GM18858 (cell line): ENCODE measurements around the gene FUT8.

Source experiments
- ATAC-seq: cut with Tn5 transposase; IDR thresholded peaks from one replicate; pipeline ENCODE4 v1.9.1; 2021; ENCODE audit not compliant: unreplicated experiment

Gene FUT8

GRCh38 chr14:65491274-65491673 is 78.7 kb downstream of the FUT8 start:
- no peak for ATAC-seq

DNA sequence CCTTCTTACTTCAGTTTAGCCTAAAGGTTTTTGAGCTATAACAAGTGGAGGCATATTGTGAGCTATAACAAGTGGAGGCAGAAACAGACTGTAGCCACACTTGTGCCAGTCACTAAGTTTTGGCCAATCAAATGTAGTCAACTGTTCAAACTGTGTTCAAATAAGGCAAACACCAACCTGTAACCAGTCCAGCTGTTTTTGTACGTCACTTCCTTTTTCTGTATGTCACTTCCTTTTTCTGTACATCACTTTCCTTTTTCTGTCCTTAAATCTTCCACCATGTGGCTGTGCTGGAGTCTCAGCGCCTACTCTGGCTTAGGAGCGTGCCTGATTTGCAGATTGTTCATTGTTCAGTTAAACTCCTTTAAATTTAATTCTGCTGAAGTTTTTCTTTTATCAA is 79.7 kb downstream of the FUT8 start:
- no peak for ATAC-seq

DNA sequence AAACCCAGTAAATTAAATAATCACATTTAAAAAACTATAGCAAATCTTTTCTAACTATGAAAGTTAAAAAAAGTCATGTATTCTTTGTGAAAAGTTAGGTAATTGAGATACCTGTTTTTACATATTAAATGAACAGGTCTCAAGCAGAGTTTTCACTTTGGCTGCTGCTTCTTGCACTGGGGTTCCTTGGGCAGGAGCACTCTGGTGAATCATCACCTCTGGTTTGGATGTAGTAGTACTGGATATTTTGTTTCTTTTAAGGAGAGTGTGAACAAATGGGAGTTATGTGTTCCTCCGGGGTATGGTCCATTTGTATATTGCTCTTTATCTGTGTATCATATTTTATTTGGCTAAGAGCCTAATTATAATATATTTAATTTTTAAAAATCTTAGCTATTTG is 82.7 kb downstream of the FUT8 start:
- no peak for ATAC-seq

- no peak for ATAC-seq
Measured at GRCh38 chr14:65496178-65496993, 83.9 kb downstream of the FUT8 start.

DNA sequence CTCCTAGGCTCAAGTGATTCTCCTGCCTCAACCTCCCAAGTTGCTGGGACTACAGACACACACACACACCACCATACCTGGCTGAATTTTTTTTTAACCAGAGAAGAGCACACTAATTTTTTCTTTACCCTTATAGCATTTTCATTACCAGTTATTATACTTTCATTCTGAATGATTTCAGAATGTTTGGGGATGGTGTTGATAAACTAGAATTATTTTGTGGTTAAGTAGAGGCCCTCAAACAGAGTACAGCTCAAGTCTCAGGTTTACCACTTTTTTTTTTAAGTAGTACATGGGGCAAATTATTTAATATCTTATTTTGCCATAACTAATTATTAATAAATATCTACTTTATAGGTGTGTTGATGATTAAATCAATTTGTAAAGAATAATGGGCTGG is 86.6 kb downstream of the FUT8 start:
- ATAC-seq, result no peak

DNA sequence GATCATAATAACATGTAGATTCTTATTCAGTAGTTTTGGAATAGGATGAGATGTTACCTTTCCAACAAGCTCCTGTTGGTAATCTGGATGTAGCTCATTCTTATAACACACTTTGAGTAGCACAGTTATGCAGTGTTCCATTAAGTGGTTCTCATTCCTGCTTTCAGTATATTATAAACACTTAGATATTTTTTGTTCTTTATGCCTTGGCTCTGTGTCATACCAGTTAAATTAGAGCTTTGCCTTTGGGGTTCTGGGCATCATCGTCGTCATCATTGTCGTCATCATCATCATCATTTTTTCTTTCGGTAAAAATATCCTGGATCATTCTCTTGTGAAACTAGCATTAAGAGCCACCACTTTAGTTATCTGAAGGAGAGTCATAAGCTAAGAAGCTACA is 87.5 kb downstream of the FUT8 start:
- ATAC-seq, result no peak

DNA sequence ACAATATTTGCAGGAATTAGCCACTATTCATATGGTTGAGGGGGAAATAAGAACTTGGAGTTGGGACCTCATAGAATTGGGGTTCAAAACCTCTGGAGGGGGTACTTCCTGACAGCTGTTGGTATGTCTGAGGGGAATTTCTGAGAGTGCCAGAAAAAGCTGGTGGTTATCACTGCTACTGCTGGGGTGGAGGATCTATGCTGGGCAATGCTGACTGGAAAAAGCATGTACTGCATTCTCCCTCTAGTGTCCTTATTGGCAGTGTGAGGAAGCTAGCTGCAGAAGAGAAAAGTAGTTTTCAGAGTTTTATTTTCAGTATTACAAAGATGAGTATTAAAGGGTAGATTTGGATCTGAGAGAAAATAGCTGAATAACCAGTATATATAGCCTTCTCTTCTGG is 88.8 kb downstream of the FUT8 start:
- ATAC-seq, result no peak

GRCh38 chr14:65502676-65503124 is 90.2 kb downstream of the FUT8 start:
- no peak for ATAC-seq

GRCh38 chr14:65503771-65504170 is 91.2 kb downstream of the FUT8 start:
- no peak for ATAC-seq

DNA sequence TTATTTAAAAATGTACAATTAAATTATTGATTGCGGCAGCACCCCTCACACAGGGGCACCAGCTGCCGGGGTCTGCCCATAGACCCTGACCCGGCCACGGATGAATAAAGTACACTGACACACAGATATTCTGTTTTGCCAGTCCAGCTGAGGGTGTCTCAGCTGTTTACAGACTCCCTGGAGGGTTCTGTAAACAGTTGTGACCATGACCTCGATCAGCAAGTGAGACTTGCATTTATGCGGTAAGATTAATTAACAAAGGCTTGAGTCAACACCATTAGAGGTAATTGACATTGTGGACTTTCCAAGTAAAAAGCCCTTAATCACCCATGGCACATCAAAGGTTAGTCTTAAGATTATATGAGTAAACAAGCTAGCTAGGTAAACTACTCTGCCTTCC is 94.3 kb downstream of the FUT8 start:
- ATAC-seq, result no peak

- no peak for ATAC-seq
Measured at GRCh38 chr14:65509842-65510241, 97.3 kb downstream of the FUT8 start.

DNA sequence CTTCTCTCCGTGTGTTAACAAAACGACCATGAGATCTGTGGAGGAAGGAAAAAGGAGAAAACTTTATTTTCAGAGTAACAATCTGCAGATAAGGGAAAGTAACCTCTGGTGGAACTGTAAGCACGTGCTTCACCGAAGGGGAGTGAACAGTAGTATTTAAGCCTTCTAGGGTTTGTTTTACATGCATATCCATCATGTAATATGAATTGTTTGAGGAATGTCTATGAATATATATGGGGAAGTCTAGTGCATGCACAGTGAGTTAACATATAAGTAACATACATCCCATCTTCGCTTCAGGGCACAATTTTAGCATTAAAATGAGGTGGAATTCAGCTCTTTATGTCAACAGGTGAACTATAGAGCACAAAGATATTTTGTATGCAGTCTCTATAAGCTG is 101.1 kb downstream of the FUT8 start:
- no peak for ATAC-seq

DNA sequence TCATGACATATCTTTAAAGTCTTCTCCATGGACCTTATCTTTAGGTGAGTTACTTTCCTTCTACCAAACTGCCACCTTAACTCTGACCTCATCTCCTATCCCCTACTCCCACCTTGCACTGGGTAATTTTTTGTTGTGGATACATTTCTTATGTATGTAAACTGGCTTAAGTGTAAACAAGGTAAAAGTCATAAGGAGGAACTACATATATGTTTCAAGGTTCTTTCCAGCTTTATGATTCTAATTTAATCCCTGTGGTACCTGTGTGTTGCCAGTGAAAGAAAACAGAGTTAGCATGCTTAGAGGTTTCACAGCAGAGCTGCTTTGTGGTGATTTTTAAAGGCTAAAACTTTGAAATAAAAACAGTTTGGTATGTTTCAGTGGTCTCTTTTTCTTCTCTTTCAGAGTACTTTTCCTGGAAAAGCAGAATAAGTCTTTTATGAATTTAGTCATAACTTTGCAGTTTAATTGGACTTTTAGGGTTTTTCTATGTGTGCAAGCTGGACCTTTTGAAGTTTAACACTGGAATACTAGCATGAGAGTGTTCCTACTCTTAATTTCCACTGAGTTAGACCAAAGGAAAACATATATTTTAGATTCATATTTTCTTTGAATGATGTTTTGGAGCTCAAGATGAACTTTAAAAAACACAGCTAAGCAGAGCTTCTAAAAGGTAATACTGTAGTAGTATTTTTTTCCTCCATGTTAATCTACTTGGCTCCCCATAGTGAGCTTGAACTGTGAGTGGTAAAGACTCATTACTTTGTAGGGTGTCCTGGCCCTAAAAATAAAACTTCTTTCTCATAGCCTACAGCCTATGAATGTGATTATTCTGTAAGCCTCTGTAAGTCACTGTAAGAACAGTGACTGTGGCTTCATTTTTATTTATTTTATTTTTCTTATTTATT is 105.4 kb downstream of the FUT8 start:
- ATAC-seq, result no peak

- ATAC-seq, result no peak
Measured at GRCh38 chr14:65528069-65528468, 115.5 kb downstream of the FUT8 start.

- ATAC-seq, result no peak
Measured at GRCh38 chr14:65531148-65531547, 118.6 kb downstream of the FUT8 start.

DNA sequence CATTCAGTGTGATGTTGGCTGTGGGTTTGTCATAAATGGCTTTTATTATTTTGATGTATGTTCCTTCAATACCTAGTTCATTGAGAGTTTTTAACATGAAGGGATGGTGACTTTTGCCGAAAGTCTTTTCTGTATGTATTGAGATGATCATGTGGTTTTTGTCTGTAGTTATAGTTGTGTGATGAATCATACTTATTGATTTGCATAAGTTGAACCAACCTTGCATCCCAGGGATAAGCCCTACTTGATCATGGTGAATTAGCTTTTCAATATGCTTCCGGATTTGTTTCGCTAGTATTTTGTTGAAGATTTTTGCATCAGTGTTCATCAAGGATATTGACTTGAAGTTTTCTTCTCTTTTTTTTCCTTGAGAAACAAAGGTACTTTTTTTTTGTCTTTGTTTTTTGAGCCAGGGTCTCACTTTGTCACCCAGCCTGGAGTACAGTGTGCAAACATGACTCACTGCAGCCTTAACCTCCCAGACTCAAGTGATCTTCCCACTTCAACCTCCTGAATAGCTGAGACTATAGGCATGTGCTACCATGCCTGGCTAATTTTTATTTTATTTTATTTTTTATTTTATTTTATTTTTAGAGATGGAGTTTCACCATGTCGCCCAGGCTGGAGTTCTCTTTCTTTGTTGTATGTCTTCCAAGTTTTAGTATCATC is 121.3 kb downstream of the FUT8 start:
- ATAC-seq, result no peak

GRCh38 chr14:65536781-65537423 is 124.4 kb downstream of the FUT8 start:
- ATAC-seq, result no peak

GRCh38 chr14:65548878-65549277 is 136.3 kb downstream of the FUT8 start:
- ATAC-seq, result no peak

- no peak for ATAC-seq
Measured at GRCh38 chr14:65549429-65549828, 136.9 kb downstream of the FUT8 start.

- ATAC-seq, result no peak
Measured at GRCh38 chr14:65550779-65551643, 138.5 kb downstream of the FUT8 start.
